H1 (cell line): Measurements from ENCODE around the gene ZNF398. TPM values are rescaled to one million over a fixed set of nuclear protein-coding genes. Genes with fewer than 3 reads are reported as not detected.
A peak's percentile ranks its signal among the peaks of the same experiment; 100 is the strongest.

Experiments
- BRCA1 ChIP-seq: IDR thresholded peaks from 2 replicates; pipeline ENCODE4 v1.6.1; 2012; ENCODE audit warnings: low read depth, low read length, improper control_type of control experiment
- CEBPB ChIP-seq: IDR thresholded peaks from 2 replicates; pipeline ENCODE4 v1.6.1; 2012; ENCODE audit warnings: low read depth, low read length
- GTF2F1 ChIP-seq: IDR thresholded peaks from 2 replicates; pipeline ENCODE4 v1.6.1; 2012; ENCODE audit warnings: low read depth, low read length, improper control_type of control experiment, borderline replicate concordance
- JUND ChIP-seq: IDR thresholded peaks from 2 replicates; pipeline ENCODE4 v1.6.1; 2011; ENCODE audit warnings: mild to moderate bottlenecking, improper control_type of control experiment, low read length
- POU5F1 ChIP-seq: IDR thresholded peaks from 2 replicates; pipeline ENCODE4 v1.6.1; 2011; ENCODE audit warnings: low read depth, mild to moderate bottlenecking, low read length, moderate library complexity
- RAD21 ChIP-seq, 2 experiments: IDR thresholded peaks in 1 of 2; conservative IDR thresholded peaks in 1 of 2; 2 replicates each; pipeline ENCODE4 v1.6.1; 2011; ENCODE audit warnings: low read depth in 2 of 2, low read length in 2 of 2, improper control_type of control experiment in 1 of 2, inconsistent platforms in 1 of 2, mild to moderate bottlenecking in 1 of 2, moderate library complexity in 1 of 2
- RBBP5 ChIP-seq: IDR thresholded peaks from 2 replicates; pipeline ENCODE4 v1.7.1; 2012; ENCODE audit warnings: low read depth, mild to moderate bottlenecking, inconsistent platforms, low read length, moderate library complexity, borderline replicate concordance
- SP1 ChIP-seq: IDR thresholded peaks from 2 replicates; pipeline ENCODE4 v1.6.1; 2011; ENCODE audit warnings: low read depth, low read length
- SP2 ChIP-seq: IDR thresholded peaks from 2 replicates; pipeline ENCODE4 v1.6.1; 2012; ENCODE audit warnings: mild to moderate bottlenecking, low read length, inconsistent platforms
- SRF ChIP-seq: IDR thresholded peaks from 2 replicates; pipeline ENCODE4 v1.6.1; 2011; ENCODE audit warnings: mild to moderate bottlenecking, low read depth, low read length, moderate library complexity
- polyA plus RNA-seq, 7 experiments: library from polyadenylated mRNA; depleted of rRNA in 3 of 7; stranded (reverse) in 5 of 7; unstranded in 2 of 7; fragments of >200 nt in 5 of 7; fragments of 200-250 nt in 2 of 7; gene quantifications; 1 replicate in 5 of 7; 2 replicates in 1 of 7; 4 replicates in 1 of 7; pipeline versions ENCODE4 v1.2.1 to v1.2.3, GENCODE V29; 2011 to 2013; ENCODE audit warnings: missing spikeins in 2 of 7, mixed read lengths in 2 of 7
- total RNA-seq: library from RNA; stranded (reverse); fragmentation: NEBNext Ultra II Directional; extraction: Animal tissue kit (Norgen Biotek cat#: 25700); gene quantifications from 2 replicates; pipeline ENCODE4 v1.2.1, GENCODE V29; 2021
- TF ChIP-seq, protein P1 (sequence below): fragments of 300-600 bp; sonication (generic); IDR thresholded peaks from 2 replicates; pipeline ENCODE4 v1.7.1; 2012; ENCODE audit warnings: low read length, moderate library complexity, mild to moderate bottlenecking, inconsistent platforms; ENCODE audit not compliant: insufficient replicate concordance

ZNF398 gene
- total and polyA plus RNA-seq, 2 of the 8 experiments (the other 6 are each of a cell fraction or from before 2014, with no cell fraction given), result 52.7 to 63.5 TPM

DNA sequence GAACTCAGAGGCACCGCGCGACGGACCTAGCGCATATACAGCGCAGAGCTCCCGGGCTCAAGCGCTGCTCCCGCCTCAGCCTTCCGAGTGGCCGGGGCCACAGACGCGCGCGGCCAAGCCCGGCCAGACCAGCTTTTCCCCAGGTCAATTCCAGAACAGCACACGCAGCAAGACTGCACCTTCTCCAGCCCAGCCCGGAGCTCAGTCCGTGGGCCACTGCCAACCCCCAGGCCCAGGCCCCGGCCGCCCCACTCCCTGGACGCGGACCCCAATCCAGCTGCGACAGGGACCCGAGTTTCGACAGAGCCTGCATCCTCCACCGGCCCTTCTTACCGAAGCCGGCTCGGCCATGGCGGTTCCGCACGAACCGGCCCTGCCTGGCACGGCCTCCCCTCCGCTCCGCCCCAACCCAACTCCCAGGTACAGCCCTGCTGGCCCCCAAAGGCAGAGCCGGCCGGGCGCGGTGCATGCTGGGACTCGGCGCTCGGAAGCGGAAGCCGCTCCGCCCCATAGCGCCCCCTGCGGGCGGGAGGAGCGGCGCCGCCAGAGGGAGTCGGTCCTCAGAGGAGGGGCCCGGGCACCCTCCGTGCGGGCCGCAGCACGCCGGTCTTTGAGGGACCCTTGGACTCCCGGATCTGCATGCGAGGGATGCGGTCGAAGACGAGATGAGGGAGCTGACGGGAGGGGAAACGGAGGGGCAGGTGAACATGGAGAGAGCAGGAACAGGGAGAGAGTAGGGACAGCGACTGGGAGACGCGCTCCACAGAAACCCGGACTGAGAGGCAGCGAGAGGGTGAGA lies 21.2 kb upstream of the ZNF398 start, which contains the start of gene ZNF425 (continued):
- TF ChIP-seq, protein P1, sequence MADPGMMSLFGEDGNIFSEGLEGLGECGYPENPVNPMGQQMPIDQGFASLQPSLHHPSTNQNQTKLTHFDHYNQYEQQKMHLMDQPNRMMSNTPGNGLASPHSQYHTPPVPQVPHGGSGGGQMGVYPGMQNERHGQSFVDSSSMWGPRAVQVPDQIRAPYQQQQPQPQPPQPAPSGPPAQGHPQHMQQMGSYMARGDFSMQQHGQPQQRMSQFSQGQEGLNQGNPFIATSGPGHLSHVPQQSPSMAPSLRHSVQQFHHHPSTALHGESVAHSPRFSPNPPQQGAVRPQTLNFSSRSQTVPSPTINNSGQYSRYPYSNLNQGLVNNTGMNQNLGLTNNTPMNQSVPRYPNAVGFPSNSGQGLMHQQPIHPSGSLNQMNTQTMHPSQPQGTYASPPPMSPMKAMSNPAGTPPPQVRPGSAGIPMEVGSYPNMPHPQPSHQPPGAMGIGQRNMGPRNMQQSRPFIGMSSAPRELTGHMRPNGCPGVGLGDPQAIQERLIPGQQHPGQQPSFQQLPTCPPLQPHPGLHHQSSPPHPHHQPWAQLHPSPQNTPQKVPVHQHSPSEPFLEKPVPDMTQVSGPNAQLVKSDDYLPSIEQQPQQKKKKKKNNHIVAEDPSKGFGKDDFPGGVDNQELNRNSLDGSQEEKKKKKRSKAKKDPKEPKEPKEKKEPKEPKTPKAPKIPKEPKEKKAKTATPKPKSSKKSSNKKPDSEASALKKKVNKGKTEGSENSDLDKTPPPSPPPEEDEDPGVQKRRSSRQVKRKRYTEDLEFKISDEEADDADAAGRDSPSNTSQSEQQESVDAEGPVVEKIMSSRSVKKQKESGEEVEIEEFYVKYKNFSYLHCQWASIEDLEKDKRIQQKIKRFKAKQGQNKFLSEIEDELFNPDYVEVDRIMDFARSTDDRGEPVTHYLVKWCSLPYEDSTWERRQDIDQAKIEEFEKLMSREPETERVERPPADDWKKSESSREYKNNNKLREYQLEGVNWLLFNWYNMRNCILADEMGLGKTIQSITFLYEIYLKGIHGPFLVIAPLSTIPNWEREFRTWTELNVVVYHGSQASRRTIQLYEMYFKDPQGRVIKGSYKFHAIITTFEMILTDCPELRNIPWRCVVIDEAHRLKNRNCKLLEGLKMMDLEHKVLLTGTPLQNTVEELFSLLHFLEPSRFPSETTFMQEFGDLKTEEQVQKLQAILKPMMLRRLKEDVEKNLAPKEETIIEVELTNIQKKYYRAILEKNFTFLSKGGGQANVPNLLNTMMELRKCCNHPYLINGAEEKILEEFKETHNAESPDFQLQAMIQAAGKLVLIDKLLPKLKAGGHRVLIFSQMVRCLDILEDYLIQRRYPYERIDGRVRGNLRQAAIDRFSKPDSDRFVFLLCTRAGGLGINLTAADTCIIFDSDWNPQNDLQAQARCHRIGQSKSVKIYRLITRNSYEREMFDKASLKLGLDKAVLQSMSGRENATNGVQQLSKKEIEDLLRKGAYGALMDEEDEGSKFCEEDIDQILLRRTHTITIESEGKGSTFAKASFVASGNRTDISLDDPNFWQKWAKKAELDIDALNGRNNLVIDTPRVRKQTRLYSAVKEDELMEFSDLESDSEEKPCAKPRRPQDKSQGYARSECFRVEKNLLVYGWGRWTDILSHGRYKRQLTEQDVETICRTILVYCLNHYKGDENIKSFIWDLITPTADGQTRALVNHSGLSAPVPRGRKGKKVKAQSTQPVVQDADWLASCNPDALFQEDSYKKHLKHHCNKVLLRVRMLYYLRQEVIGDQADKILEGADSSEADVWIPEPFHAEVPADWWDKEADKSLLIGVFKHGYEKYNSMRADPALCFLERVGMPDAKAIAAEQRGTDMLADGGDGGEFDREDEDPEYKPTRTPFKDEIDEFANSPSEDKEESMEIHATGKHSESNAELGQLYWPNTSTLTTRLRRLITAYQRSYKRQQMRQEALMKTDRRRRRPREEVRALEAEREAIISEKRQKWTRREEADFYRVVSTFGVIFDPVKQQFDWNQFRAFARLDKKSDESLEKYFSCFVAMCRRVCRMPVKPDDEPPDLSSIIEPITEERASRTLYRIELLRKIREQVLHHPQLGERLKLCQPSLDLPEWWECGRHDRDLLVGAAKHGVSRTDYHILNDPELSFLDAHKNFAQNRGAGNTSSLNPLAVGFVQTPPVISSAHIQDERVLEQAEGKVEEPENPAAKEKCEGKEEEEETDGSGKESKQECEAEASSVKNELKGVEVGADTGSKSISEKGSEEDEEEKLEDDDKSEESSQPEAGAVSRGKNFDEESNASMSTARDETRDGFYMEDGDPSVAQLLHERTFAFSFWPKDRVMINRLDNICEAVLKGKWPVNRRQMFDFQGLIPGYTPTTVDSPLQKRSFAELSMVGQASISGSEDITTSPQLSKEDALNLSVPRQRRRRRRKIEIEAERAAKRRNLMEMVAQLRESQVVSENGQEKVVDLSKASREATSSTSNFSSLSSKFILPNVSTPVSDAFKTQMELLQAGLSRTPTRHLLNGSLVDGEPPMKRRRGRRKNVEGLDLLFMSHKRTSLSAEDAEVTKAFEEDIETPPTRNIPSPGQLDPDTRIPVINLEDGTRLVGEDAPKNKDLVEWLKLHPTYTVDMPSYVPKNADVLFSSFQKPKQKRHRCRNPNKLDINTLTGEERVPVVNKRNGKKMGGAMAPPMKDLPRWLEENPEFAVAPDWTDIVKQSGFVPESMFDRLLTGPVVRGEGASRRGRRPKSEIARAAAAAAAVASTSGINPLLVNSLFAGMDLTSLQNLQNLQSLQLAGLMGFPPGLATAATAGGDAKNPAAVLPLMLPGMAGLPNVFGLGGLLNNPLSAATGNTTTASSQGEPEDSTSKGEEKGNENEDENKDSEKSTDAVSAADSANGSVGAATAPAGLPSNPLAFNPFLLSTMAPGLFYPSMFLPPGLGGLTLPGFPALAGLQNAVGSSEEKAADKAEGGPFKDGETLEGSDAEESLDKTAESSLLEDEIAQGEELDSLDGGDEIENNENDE, result no peak
- no peak for TF ChIP-seq BRCA1
- no peak for TF ChIP-seq POU5F1
- TF ChIP-seq RBBP5, result peak; percentile 16; the same call in 1 of the 2 replicates
- TF ChIP-seq SRF, result no peak
- TF ChIP-seq RAD21 (IDR thresholded peaks at IDR 0.05 in 1 of 2, conservative IDR thresholded peaks at IDR 0.05 in 1 of 2; ENCODE audit: low read depth in 2 of 2, low read length in 2 of 2), result peak; percentile 56 to 60
- no peak for TF ChIP-seq JUND
- TF ChIP-seq GTF2F1, result peak; percentile 80
- TF ChIP-seq SP2, result no peak
- TF ChIP-seq SP1, result no peak
- TF ChIP-seq CEBPB, result no peak
